IPS-18c (cell line): Measurements from ENCODE around the gene PKD1L1.

Experiments used
- H3K4me3 ChIP-seq: 2 replicates; pipeline ENCODE4 v1.7.0; 2013; ENCODE audit warnings: low read depth, mild to moderate bottlenecking, low read length, moderate library complexity; ENCODE audit not compliant: insufficient read depth
- H3K9me3 ChIP-seq: one replicate; pipeline ENCODE4 v1.6.1; 2013; ENCODE audit warnings: mild to moderate bottlenecking, low read length, moderate library complexity; ENCODE audit not compliant: control insufficient read depth, insufficient read depth

PKD1L1 gene

GRCh38 chr7:47968847-47969774, 20.8 kb upstream of the PKD1L1 start:
- H3K4me3 ChIP-seq: no peak overlapping the region
- no peaks in the 10 kb centered on the region for H3K9me3 ChIP-seq

DNA sequence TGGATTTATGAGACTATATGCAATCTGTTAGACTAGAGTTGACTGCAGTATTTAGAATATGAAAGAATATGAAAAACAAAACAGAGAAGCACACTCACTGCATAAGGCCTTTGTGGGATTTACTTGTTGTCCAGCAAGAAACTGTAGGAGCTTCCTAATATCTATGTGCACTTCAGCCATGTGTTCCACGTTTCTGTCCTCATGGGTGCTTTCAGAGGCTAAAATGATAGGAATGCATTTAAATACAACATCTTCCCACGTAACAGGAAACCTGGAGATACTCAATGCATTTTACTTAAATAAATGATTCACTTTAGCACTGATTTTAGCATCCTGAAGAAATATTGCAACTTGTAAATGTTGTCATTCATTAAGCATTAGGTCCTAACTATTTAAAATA, 19.4 kb upstream of the PKD1L1 start:
- H3K9me3 ChIP-seq: no peaks in the 10 kb centered on the region
- H3K4me3 ChIP-seq: no peak overlapping the region

GRCh38 chr7:47967123-47967522, 18.9 kb upstream of the PKD1L1 start:
- Histone ChIP-seq H3K9me3 (no peaks in the 10 kb centered on the region), H3K4me3 (no peak overlapping the region)

GRCh38 chr7:47965456-47965855, 17.2 kb upstream of the PKD1L1 start:
- Histone ChIP-seq H3K9me3 (no peaks in the 10 kb centered on the region), H3K4me3 (no peak overlapping the region)

- Histone ChIP-seq H3K4me3 (no peak overlapping the region), H3K9me3 (no peaks in the 10 kb centered on the region)
Observed at GRCh38 chr7:47962262-47962661, 14.0 kb upstream of the PKD1L1 start.

DNA sequence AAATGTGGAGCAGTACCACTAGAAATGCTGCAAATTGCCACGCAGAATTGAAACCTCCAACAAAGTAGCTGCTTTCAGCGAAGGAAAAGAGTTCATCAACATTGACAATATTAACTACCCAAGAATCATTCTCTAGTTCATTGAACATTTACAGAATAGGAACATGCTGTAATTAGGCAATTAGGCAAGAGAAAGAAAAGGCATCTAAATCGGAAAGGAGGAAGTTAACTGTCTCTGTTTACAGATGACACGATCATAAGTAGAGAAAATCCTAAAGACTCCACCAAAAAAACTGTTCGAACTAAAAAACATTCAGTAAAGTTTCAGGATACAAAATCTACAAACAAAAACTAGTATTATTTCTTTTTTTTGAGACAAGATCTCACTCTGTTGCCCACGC, 8.9 kb upstream of the PKD1L1 start:
- H3K9me3 ChIP-seq: no peaks in the 10 kb centered on the region
- H3K4me3 ChIP-seq: no peak overlapping the region

DNA sequence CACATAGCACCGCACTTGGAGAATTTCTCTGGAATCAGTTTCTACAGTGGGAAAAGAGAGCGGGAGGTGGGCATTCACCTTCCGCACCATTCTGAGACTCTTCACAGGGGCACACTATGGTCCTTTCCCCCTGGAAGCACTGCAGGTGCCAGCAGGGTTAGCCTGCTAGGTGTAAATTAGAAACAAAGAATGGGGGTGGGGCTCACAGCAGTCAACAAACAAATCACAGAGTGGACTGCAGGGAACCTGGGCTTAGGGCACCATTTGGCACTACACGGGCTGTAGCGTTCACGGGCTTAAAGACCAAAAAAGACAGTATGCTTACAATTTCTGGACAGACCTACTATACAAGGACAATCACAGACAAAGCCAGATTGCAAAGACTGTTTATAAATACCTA, 8.0 kb upstream of the PKD1L1 start:
- H3K4me3 ChIP-seq: no peak overlapping the region
- H3K9me3 ChIP-seq: no peaks in the 10 kb centered on the region

DNA sequence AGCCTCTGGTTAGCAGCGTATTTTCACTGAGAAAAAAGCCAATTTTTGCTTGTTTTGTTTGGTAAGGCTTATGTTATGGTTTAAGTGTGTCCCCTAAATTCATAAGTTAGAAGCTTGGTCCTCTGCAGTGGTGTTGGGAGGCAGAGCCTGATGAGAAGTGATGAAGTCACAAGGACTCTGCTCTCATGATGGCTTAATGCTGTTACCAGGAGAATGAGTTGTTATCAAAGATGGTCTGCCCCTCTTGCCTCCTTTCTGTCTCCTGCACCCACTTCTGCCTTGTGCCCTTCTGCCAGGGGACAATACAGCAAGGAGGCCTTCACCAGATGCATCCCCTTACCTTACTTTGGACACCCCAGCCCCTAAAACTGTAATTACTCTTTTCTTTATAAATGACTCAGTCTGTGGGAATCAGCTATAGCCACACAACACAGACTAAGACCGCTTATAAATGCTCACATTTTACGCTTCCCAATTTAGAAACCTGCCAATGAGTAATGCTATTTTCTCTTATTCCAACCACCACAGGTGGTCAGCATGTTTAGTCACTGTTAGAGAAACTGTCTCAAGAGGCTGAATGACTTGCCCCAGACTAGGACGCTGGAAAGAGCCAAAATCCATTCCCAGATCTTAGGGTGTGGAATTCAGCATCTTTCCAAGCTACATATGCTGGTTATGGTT, 6.1 kb upstream of the PKD1L1 start:
- no peak overlapping the region for H3K4me3 ChIP-seq
- no peaks in the 10 kb centered on the region for H3K9me3 ChIP-seq

DNA sequence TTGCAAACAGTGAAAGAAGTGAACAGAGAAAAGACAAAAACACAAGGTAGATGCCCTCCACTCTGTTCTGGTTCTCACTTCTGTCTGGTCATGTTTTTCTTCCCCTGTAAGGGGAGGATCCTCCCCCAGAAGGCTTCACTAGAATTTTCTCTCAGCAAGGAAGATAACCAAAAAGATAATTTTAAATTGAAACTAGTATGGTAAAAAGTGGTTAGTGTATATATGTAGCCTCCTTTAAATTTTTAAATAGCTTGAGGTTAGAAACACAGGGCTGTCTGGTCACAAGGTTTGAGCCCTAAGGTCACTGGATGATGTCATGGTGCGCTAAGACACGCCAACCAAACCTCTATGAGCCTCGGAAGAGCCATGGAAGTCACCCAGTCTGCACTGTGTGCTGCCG, 5.6 kb upstream of the PKD1L1 start:
- no peak overlapping the region for H3K4me3 ChIP-seq
- no peaks in the 10 kb centered on the region for H3K9me3 ChIP-seq

DNA sequence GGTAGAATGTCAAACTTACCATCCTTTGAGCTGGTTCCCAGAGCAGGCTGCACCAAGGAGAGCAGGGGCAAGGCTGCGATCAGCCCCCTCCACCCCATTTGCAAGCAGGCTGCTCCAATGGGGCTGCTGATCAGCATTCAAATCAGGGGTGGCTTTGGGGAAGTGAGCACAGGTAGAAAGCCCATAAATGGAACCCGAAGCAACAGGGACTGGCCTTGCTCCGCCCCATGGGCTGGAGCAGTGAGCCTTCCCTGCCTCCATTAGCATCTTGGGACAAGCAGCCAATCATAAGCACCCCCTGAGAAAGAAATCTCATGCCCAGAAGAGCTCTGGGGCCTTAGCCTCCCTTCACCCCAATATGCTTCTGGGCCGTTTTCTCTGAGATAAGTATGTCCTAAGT, 4.0 kb upstream of the PKD1L1 start:
- H3K9me3 ChIP-seq: no peaks in the 10 kb centered on the region
- H3K4me3 ChIP-seq: no peak overlapping the region

GRCh38 chr7:47951374-47951773, 3.1 kb upstream of the PKD1L1 start:
- no peaks in the 10 kb centered on the region for H3K9me3 ChIP-seq
- H3K4me3 ChIP-seq: no peak overlapping the region

DNA sequence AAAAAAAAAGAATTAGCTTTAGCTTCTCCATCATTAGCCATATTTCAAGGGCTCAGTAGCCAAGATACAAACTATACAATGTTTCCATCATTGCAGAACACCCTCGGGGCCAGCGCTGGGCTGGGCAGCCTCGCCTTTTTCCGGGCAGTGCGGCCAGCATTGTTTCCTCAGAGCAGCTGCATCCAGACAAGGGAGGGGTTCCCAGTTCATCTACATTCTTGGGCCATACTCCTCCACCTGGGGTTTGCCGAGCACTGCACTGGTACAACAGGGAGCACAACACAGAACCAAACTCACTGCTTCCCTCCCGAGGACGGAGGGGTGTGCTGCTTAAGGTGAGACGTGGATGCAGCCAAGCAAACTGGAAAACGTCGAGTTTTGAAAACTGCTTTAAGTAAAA, 2.4 kb upstream of the PKD1L1 start:
- H3K4me3 ChIP-seq: no peak overlapping the region
- H3K9me3 ChIP-seq: no peaks in the 10 kb centered on the region

GRCh38 chr7:47949703-47950102, 1.4 kb upstream of the PKD1L1 start:
- Histone ChIP-seq H3K9me3 (no peaks in the 10 kb centered on the region), H3K4me3 (no peak overlapping the region)

DNA sequence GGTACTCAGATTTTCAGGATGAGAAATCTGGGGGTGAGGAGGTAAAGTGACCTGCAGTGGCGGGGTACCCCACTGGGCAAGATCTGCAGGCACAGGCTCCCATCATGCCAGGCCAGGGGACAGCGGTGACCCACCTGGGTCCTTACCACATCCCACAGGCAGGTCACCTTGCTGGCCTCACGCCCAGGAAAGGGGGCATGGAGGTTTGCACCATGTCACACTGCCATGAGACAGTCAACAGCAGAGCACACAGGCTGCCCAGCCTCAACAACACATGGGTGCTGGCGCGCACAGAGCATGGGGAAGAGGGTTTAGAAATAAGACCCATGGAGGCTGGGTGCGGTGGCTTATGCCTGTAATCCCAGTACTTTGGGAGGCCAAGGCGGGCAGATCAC, 914 bp downstream of the PKD1L1 start:
- H3K9me3 ChIP-seq: no peaks in the 10 kb centered on the region
- no peak overlapping the region for H3K4me3 ChIP-seq

DNA sequence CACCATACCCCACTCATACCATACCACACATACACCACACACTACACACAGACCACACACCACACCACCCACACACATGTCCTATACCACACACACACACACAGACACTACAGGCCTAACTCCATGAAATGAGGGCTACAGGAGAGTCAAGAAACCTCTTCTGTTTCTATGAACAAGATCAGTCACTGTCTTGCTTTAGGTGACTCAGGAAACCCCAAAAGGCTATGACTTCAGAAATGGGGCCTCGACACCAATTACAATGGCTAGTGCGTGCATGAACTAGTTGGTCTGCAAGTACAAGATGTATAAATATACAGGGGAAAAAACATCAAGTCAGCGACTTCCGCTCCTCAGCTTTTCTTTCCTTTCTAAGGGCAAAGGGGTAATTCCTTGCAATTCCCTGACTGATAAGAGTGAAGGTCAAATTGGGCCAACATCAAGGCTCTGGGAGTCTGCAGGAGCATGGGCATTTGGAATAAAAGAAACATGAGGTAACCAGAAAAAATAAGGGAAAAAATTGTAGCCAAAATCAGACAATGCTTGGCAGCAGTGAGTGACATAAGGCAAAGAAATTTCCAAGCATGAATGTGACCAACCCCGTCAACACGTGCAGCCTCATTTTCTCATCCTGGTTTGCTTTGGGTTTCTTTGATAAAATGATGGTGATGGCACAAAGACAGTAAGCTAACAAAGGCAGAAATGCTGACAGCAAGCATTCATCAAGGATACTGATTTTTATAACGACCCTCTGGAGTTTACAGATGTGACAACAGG, 1.5 kb downstream of the PKD1L1 start:
- H3K9me3 ChIP-seq: no peaks in the 10 kb centered on the region
- H3K4me3 ChIP-seq: no peak overlapping the region

- no peak overlapping the region for H3K4me3 ChIP-seq
- H3K9me3 ChIP-seq: no peaks in the 10 kb centered on the region
Observed at GRCh38 chr7:47945261-47946015, 2.8 kb downstream of the PKD1L1 start.

DNA sequence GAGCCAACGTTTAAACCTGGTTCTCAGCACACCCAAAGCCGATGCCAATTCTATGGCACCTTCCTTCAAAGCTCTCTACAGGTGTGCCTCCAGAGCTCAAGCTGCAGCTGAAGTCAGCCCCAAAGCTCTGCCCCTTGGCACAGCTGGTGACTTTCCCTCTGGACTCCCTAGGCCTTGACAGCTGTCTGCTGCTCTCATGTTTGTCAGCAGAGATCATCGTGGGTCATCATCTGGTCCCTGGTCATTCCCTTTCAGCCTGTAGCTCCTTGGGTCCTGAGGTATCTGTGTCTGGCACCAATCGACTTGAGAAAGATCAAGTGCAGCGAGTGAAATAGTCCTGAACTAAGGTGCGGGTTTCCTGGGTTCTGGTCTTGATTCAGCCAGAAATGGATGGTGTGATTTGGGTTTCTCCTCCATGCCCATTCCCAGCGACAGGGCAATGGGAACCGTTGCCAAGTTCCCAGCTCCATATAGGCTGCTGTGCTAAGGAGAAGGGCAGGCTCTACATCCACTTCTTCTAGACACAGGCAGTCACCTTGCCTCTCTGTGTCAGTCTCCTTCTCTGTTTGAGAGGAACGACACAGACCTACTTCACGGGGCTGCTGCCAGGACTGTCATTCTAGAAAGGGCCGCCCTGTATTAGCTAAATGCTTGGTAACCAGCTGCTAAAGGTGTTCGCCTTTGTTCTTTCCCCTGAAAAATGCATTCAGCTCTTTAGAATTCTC, 3.6 kb downstream of the PKD1L1 start:
- no peaks in the 10 kb centered on the region for H3K9me3 ChIP-seq
- H3K4me3 ChIP-seq: no peak overlapping the region
